ENCODE measurements around the gene TMEM240.
"Not testable (repeated sequence)": the region's sequence is repeated elsewhere in the genome, so short reads cannot be mapped to it uniquely, and the experiment has no call there.

TMEM240 gene

DNA sequence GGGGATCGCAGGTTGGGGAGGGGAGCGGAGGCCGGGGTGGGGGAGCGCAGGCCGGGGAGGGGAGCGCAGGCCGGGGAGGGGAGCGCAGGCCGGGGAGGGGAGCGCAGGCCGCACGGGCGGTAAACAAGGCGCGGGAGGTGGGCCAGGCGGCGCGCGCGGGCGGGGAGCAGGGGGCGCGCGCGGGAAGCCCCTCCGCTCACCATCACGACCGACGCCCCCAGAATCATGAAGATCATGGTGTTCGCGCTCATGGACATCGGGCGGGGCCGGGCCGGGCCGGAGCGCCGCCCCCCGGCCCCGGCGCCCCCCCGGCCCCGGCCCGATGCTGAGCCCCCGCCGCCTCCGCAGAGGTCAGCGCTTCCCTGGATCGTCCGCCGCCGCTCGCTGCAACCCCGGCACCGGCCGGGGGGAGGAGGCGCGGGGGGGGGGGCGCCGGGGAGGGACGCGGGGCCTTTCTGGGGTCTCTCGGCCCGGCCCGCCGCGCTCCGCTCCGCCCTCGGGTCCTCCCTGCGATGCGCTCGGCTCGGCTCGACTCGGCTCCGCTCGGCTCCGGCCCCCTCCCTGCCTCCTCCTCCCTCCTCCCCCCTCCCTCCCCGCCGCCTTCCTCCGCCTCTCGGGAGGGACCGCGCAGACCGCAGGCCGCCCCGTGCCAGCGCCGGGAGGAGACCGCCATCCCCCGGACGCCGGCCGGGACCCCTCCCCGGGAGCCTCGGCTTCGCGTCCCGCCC lies at the start of gene TMEM240:
Gene TMEM240 (minus strand): TSS at position 535 of the 728 bp plus-strand sequence. CDS start 278 bp downstream, at position 257.
- DNase-seq = peak; percentile 46

GRCh38 chr1:1583347-1584010 lies 43.1 kb upstream of the TMEM240 start:
- DNase-seq = no peak

- no peak for DNase-seq
These were observed 42.3 kb upstream of the TMEM240 start for GRCh38 chr1:1582585-1583346.

DNA sequence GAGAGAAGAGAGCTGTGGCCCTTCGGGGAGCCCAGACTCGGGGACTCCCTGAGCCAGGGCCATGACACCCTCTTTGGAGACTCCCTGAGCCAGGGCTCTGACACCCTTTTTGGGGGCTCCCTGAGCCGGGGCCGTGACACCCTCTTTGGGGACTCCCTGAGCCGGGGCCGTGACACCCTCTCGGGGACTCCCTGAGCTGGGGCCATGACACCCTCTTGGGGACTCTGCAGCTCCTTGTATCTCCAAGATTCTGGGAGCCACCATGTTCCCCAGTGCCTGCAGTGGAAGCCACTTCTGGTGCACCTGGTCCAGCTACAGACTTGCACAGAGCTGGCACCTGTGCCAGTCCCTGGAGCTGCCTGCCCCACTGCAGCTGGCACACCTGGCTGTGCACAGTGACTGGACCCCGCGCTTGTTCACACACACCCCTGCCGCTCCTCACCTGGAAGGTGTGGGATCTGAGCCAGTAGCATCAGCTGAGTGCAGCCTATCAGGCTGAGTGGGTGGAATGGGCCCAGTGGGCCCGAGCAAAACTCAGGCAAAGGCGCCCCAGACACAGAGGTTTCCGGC lies 38.0 kb upstream of the TMEM240 start:
- no peak for DNase-seq

- DNase-seq = no peak
These were observed 37.1 kb upstream of the TMEM240 start for GRCh38 chr1:1577367-1578011.

DNA sequence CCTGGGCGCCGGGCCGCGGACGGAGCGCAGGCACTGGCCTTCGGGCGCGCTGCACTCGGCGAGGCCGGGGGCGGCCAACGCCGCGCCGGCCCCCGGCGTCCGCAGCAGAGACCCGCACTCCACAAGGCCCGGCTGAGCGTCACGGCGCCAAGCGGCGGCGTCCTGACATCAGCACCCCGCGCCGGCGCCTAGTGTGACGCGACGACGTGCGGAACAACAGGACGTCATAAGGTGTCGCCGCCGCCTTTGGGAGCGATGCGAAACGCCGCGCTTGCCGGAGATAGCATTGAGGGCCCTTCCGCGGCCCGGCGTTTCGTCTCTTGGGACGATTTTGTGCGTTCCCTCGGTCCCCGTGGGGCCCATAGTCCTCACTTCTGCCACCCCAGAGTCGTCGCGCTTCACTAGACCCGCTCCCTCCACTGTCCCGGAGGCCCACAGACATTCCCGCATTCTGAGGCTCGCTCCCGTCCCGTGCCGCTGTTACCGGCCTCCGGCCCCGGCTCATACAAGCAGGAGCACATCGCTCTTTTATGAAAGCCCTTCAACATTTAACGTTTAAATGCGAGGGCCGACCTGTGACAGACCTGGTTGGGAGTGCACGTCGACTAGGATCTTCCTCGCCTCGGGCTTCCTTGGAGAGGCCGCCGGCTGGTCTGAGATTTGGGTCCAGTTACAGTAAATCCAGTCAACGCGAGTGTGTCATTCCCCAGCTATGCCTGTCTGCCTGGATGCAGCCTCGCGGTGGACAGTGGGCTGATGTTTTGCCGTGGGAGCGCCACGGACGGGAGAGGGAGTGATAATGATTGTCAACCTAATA lies 34.5 kb upstream of the TMEM240 start, which contains the start of gene SSU72:
Gene SSU72 (minus strand): TSS at position 143 of the 817 bp plus-strand sequence. CDS start 306 bp downstream, outside the sequence.
- peak; percentile 91 for DNase-seq

GRCh38 chr1:1573843-1574720 lies 33.7 kb upstream of the TMEM240 start:
- no peak for DNase-seq

DNA sequence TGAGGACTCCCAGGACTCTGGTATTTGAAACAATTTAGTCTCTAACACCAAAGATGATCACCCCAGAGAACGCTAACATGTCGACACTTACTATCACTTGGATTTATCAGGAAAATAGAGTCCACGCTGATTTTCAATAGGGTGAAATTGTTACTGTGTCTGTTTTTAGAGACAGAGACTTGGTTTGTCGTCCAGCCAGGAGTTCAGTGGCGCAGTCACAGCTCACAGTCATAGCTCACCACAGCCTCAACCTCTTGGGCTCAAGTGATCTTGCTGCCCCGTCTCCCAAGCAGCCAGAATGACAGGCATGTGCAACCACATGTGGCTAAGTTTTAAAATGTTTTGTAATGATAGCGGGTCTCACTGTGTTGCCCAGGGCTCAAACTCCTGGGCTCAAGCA lies 28.9 kb upstream of the TMEM240 start:
- DNase-seq = no peak

DNA sequence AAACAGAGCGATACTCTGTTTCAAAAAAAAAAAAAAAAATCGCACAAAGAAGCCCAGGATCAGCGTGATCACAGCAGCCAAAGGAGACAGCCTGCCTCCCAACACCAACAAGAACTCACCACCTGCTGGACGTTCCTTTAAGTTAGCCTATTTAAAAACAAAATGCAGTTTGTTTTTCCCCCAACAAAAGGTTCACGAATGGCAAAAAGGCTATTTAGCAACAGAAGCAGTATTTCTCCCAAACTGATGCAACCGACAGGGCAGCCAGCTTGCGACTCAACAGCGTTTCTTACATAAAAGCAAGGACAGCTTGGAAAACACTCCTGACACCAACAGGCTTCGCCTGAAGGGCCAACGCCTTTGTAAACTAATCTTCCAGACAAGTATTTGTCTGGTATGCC lies 27.5 kb upstream of the TMEM240 start:
- DNase-seq = no peak

GRCh38 chr1:1567152-1567875 lies 26.9 kb upstream of the TMEM240 start:
- DNase-seq = no peak

- no peak for DNase-seq
These were observed 24.9 kb upstream of the TMEM240 start for GRCh38 chr1:1565340-1565739.

GRCh38 chr1:1564268-1564667 lies 23.8 kb upstream of the TMEM240 start:
- no peak for DNase-seq

DNA sequence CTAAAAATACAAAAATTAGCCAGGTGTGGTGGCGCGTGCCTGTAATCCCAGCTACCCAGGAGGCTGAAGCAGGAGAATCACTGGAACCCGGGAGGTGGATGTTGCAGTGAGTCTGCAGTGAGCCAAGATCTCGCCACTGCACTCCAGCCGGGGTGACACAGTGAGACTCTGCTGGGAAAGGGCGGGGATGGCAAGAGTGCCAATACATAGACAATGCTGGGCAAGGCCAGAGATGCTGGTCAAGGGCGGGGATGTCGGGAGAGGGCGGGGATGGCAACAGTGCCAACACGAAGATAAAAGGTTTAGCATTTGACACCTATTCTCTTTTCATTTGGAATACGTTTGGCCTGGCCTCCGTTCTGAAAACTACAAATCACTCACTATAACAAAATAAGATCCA lies 23.3 kb upstream of the TMEM240 start:
- DNase-seq = no peak

- DNase-seq = no peak
These were observed 22.3 kb upstream of the TMEM240 start for GRCh38 chr1:1562556-1563195.

DNA sequence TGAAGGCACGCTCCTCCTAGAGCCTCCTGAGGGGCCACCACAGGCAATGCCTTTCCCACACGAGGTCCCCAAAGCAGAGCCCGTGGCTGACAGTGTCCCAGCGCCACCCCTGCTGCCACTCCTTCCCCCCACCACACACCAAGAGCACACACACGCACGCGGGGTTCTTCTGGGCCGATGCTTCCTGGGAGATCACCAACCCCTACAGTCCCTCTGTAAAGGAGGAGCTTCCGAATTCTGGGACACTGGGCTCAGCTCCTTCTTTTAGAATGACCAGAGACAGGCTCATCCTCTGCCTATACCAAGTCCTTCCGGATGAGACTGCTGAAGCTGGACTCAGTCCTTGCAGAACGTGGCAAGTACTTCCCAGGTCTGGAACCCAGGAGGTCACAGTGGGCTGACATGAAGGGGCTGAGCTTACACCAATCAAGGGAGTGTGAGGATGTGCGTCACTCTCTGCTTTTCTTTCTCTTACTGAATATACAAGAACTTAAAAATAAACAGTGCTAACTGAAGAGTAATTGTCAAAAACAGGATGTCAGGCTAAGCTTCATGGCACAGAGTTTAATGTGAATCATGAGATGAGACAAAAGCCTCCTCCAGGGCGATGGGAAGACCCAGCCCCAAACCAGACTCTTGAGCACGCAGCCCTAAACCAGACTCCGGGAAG lies 21.5 kb upstream of the TMEM240 start:
- DNase-seq = no peak

- DNase-seq = no peak
These were observed 19.8 kb upstream of the TMEM240 start for GRCh38 chr1:1560178-1560577.

- no peak for DNase-seq
These were observed 18.6 kb upstream of the TMEM240 start for GRCh38 chr1:1559066-1559465.

DNA sequence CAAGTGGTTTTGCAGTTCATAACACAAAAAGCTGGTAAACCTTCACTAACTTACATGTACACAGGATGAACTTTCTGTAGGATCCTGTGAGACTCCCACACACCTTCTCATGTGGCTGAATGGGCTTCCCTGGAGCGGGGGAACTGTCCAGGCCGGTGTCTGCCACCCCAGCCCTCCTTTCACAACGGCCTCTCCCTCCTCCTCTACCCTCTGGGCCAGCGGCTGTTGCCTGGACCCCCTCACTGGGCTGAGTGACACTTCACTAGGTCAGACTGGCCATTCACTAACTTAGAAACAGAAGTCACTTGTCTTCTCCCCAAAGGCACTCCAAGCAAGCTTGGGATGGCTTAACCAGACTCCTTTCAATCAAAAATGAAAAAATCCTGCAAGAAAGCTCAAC lies 18.2 kb upstream of the TMEM240 start:
- DNase-seq = no peak

DNA sequence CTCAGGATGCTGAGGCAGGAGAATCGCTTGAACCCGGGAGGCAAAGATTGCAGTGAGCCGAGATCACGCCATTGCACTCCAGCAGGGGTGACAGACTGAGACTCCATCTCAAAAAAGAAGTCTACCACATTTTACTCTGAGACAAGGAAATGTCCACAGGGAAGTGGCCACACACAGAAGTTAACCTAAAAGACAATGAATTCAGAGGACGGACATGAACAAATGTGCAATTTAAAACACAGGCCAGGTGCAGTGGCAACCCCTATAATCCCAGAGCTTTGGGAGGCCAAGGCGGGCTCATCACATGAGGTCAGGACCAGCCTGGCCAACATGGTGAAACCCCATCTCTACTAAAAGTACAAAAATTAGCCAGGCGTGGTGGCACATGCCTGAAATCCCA lies 17.3 kb upstream of the TMEM240 start:
- DNase-seq = not testable (repeated sequence)

Data from activated CD4-positive, alpha-beta T cell treated with anti-CD3 and anti-CD28 coated beads for 1 hour (primary cell).